Dendritic cell treated with granulocyte-macrophage colony-stimulating factor and Interleukin-4, amounts not matched to agents 40 ng/mL and 50 ng/mL, for 4 days (primary cell): Measurements from ENCODE around the gene LRRN2.
"Not testable (repeated sequence)": the region's sequence is repeated elsewhere in the genome, so short reads cannot be mapped to it uniquely, and the experiment has no call there.

Source experiments
- H3K27ac Mint-ChIP-seq: one replicate; pipeline ENCODE4 v1.8.0; 2022; ENCODE audit warnings: mild to moderate bottlenecking, mixed read lengths
- H3K27me3 Mint-ChIP-seq: one replicate; pipeline ENCODE4 v1.8.0; 2022; ENCODE audit warnings: mild to moderate bottlenecking, mixed read lengths
- H3K36me3 Mint-ChIP-seq: one replicate; pipeline ENCODE4 v1.8.0; 2022; ENCODE audit warnings: low read depth, mixed read lengths
- H3K4me1 Mint-ChIP-seq: one replicate; pipeline ENCODE4 v1.8.0; 2022; ENCODE audit warnings: low read depth, mixed read lengths
- H3K4me3 Mint-ChIP-seq: one replicate; pipeline ENCODE4 v1.8.0; 2022; ENCODE audit warnings: mild to moderate bottlenecking, moderate library complexity, mixed read lengths
- H3K9me3 Mint-ChIP-seq: one replicate; pipeline ENCODE4 v1.8.0; 2022; ENCODE audit warnings: mixed read lengths
- intact Hi-C: fragments of 100-400 bp; cut with micrococcal nuclease; formaldehyde crosslinking; loops from one replicate; pipeline ENCODE4 v1.15.0; 2022

Gene LRRN2

GRCh38 chr1:204692325-204692840 is 6.8 kb upstream of the LRRN2 start:
- no peak overlapping the region for H3K27ac Mint-ChIP-seq
- intact Hi-C loops: no loop called here
- H3K27me3 Mint-ChIP-seq: peaks cover 13% of the 10 kb centered on the region
- H3K4me1 Mint-ChIP-seq: no peaks in the 10 kb centered on the region
- no peaks in the 10 kb centered on the region for H3K36me3 Mint-ChIP-seq
- no peaks in the 10 kb centered on the region for H3K9me3 Mint-ChIP-seq
- H3K4me3 Mint-ChIP-seq: no peak overlapping the region

GRCh38 chr1:204691328-204691730 is 5.8 kb upstream of the LRRN2 start:
- H3K4me3 Mint-ChIP-seq, intact Hi-C loops, H3K9me3 Mint-ChIP-seq, H3K4me1 Mint-ChIP-seq, H3K27ac Mint-ChIP-seq, H3K36me3 Mint-ChIP-seq: not testable (repeated sequence)
- peaks cover 23% of the 10 kb centered on the region for H3K27me3 Mint-ChIP-seq

GRCh38 chr1:204688776-204689175 is 3.2 kb upstream of the LRRN2 start:
- no peaks in the 10 kb centered on the region for H3K9me3 Mint-ChIP-seq
- peaks cover 13% of the 10 kb centered on the region for H3K4me1 Mint-ChIP-seq
- no peaks in the 10 kb centered on the region for H3K36me3 Mint-ChIP-seq
- peaks cover 41% of the 10 kb centered on the region for H3K27me3 Mint-ChIP-seq
- H3K4me3 Mint-ChIP-seq: no peak overlapping the region
- intact Hi-C loops: no loop called here
- no peak overlapping the region for H3K27ac Mint-ChIP-seq

- H3K27ac Mint-ChIP-seq: no peak overlapping the region
- intact Hi-C loops: no loop called here
- H3K4me3 Mint-ChIP-seq: no peak overlapping the region
- no peaks in the 10 kb centered on the region for H3K36me3 Mint-ChIP-seq
- peaks cover 48% of the 10 kb centered on the region for H3K27me3 Mint-ChIP-seq
- no peaks in the 10 kb centered on the region for H3K9me3 Mint-ChIP-seq
- peaks cover 18% of the 10 kb centered on the region for H3K4me1 Mint-ChIP-seq
Observed at GRCh38 chr1:204688007-204688406, 2.5 kb upstream of the LRRN2 start.

- H3K27me3 Mint-ChIP-seq: peaks cover 52% of the 10 kb centered on the region
- no peaks in the 10 kb centered on the region for H3K36me3 Mint-ChIP-seq
- H3K4me1 Mint-ChIP-seq: peaks cover 19% of the 10 kb centered on the region
- no peaks in the 10 kb centered on the region for H3K9me3 Mint-ChIP-seq
- H3K27ac Mint-ChIP-seq: no peak overlapping the region
- intact Hi-C loops: no loop called here
- H3K4me3 Mint-ChIP-seq: no peak overlapping the region
Observed at GRCh38 chr1:204684571-204685235, 835 bp downstream of the LRRN2 start.

- Mint-ChIP-seq H3K27ac (no peak overlapping the region), H3K9me3 (no peaks in the 10 kb centered on the region), H3K27me3 (peaks cover 53% of the 10 kb centered on the region), H3K4me1 (peaks cover 19% of the 10 kb centered on the region), H3K36me3 (no peaks in the 10 kb centered on the region), H3K4me3 (no peak overlapping the region)
- intact Hi-C loops: no loop called here
Observed at GRCh38 chr1:204684206-204684570, 1.4 kb downstream of the LRRN2 start.

- Mint-ChIP-seq H3K27me3 (peaks cover 52% of the 10 kb centered on the region), H3K27ac (no peak overlapping the region), H3K4me1 (peaks cover 19% of the 10 kb centered on the region), H3K4me3 (no peak overlapping the region), H3K9me3 (no peaks in the 10 kb centered on the region), H3K36me3 (no peaks in the 10 kb centered on the region)
- intact Hi-C loops: no loop called here
Observed at GRCh38 chr1:204683284-204684205, 2.0 kb downstream of the LRRN2 start.

GRCh38 chr1:204680461-204680860 is 5.1 kb downstream of the LRRN2 start:
- Mint-ChIP-seq H3K27ac (no peak overlapping the region), H3K4me3 (no peak overlapping the region), H3K36me3 (no peaks in the 10 kb centered on the region), H3K27me3 (peaks cover 34% of the 10 kb centered on the region), H3K9me3 (no peaks in the 10 kb centered on the region), H3K4me1 (peaks cover 15% of the 10 kb centered on the region)
- intact Hi-C loops: no loop called here

- H3K27me3 Mint-ChIP-seq: peaks cover 33% of the 10 kb centered on the region
- H3K4me3 Mint-ChIP-seq: no peak overlapping the region
- no peaks in the 10 kb centered on the region for H3K9me3 Mint-ChIP-seq
- no peaks in the 10 kb centered on the region for H3K36me3 Mint-ChIP-seq
- H3K4me1 Mint-ChIP-seq: peaks cover 15% of the 10 kb centered on the region
- no peak overlapping the region for H3K27ac Mint-ChIP-seq
- intact Hi-C loops: no loop called here
Observed at GRCh38 chr1:204680051-204680450, 5.5 kb downstream of the LRRN2 start.

GRCh38 chr1:204678721-204679475 is 6.6 kb downstream of the LRRN2 start:
- Mint-ChIP-seq H3K36me3 (no peaks in the 10 kb centered on the region), H3K27ac (no peak overlapping the region), H3K4me3 (no peak overlapping the region), H3K9me3 (no peaks in the 10 kb centered on the region), H3K4me1 (peaks cover 6% of the 10 kb centered on the region), H3K27me3 (peaks cover 22% of the 10 kb centered on the region)
- intact Hi-C loops: no loop called here

- intact Hi-C loops: no loop called here
- Mint-ChIP-seq H3K4me1 (no peaks in the 10 kb centered on the region), H3K27me3 (peaks cover 11% of the 10 kb centered on the region), H3K36me3 (no peaks in the 10 kb centered on the region), H3K9me3 (no peaks in the 10 kb centered on the region), H3K4me3 (no peak overlapping the region), H3K27ac (no peak overlapping the region)
Observed at GRCh38 chr1:204677864-204678263, 7.7 kb downstream of the LRRN2 start.

- intact Hi-C loops: no loop called here
- peaks cover 8% of the 10 kb centered on the region for H3K27me3 Mint-ChIP-seq
- no peaks in the 10 kb centered on the region for H3K9me3 Mint-ChIP-seq
- no peak overlapping the region for H3K27ac Mint-ChIP-seq
- H3K4me3 Mint-ChIP-seq: no peak overlapping the region
- H3K36me3 Mint-ChIP-seq: no peaks in the 10 kb centered on the region
- no peaks in the 10 kb centered on the region for H3K4me1 Mint-ChIP-seq
Observed at GRCh38 chr1:204676043-204676442, 9.5 kb downstream of the LRRN2 start.

- H3K9me3 Mint-ChIP-seq: no peaks in the 10 kb centered on the region
- no peak overlapping the region for H3K4me3 Mint-ChIP-seq
- H3K36me3 Mint-ChIP-seq: no peaks in the 10 kb centered on the region
- intact Hi-C loops: no loop called here
- peaks cover 4% of the 10 kb centered on the region for H3K27me3 Mint-ChIP-seq
- no peaks in the 10 kb centered on the region for H3K4me1 Mint-ChIP-seq
- no peak overlapping the region for H3K27ac Mint-ChIP-seq
Observed at GRCh38 chr1:204673909-204674649, 11.5 kb downstream of the LRRN2 start.
